ENCODE measurements around the gene ME3.

GRCh38 chr11:86558841-86559240, 113.6 kb downstream of the ME3 start:
- TF ChIP-seq CTCF (IDR thresholded peaks at IDR 0.05) (no peak), POLR2A (IDR thresholded peaks at IDR 0.05) (no peak)
